HL-60 (cell line): ENCODE results near the gene RBMS2.

ENCODE experiments used
- DNase-seq, 2 experiments: peaks; one replicate each; pipeline ENCODE4 v3.0.0-alpha.2; 2010 to 2020; ENCODE audit warnings: low read depth in 1 of 2, low spot score in 1 of 2
- H3K27ac ChIP-seq: fragments of 250-450 bp; sonication (Bioruptor Pico); replicated peaks from 2 replicates; pipeline ENCODE4 v1.5.1; 2020; ENCODE audit warnings: mild to moderate bottlenecking, moderate library complexity
- H3K27me3 ChIP-seq: fragments of 250-450 bp; sonication (Bioruptor Pico); 2 replicates; pipeline ENCODE4 v1.5.1; 2021; ENCODE audit warnings: mild to moderate bottlenecking, moderate library complexity; ENCODE audit not compliant: insufficient read depth, poor library complexity, severe bottlenecking
- H3K4me3 ChIP-seq: replicated peaks from 2 replicates; pipeline ENCODE4 v1.5.1; 2011; ENCODE audit warnings: mild to moderate bottlenecking, control low read depth, low read length; ENCODE audit not compliant: insufficient read depth
- CTCF ChIP-seq: IDR thresholded peaks from one replicate; pipeline ENCODE4 v1.5.1; 2011; ENCODE audit warnings: low read length, control low read depth, inconsistent platforms; ENCODE audit not compliant: insufficient read depth
- GABPA ChIP-seq: IDR thresholded peaks from 2 replicates; pipeline ENCODE4 v1.6.1; 2012; ENCODE audit warnings: low read depth
- POLR2AphosphoS5 ChIP-seq: IDR thresholded peaks from 2 replicates; pipeline ENCODE4 v1.6.1; 2012; ENCODE audit warnings: low read depth
- SPI1 ChIP-seq: IDR thresholded peaks from 2 replicates; pipeline ENCODE4 v1.6.1; 2012; ENCODE audit warnings: low read depth, mild to moderate bottlenecking, borderline replicate concordance
- TF ChIP-seq, protein P1 (sequence below): IDR thresholded peaks from 2 replicates; pipeline ENCODE4 v1.6.1; 2012; ENCODE audit warnings: low read depth; ENCODE audit not compliant: insufficient replicate concordance

Gene RBMS2

GRCh38 chr12:56637621-56638020 lies 116.0 kb downstream of the RBMS2 start:
- no peak for TF ChIP-seq CTCF
- TF ChIP-seq GABPA: no peak
- TF ChIP-seq POLR2AphosphoS5: no peak
- H3K27ac ChIP-seq: peak overlapping the region; percentile 74

GRCh38 chr12:56641219-56641618 lies 119.6 kb downstream of the RBMS2 start:
- no peak overlapping the region for H3K4me3 ChIP-seq
- DNase-seq: no peak
- TF ChIP-seq SPI1 (no peak), GABPA (no peak), CTCF (no peak), POLR2AphosphoS5 (no peak)
- TF ChIP-seq, protein P1, sequence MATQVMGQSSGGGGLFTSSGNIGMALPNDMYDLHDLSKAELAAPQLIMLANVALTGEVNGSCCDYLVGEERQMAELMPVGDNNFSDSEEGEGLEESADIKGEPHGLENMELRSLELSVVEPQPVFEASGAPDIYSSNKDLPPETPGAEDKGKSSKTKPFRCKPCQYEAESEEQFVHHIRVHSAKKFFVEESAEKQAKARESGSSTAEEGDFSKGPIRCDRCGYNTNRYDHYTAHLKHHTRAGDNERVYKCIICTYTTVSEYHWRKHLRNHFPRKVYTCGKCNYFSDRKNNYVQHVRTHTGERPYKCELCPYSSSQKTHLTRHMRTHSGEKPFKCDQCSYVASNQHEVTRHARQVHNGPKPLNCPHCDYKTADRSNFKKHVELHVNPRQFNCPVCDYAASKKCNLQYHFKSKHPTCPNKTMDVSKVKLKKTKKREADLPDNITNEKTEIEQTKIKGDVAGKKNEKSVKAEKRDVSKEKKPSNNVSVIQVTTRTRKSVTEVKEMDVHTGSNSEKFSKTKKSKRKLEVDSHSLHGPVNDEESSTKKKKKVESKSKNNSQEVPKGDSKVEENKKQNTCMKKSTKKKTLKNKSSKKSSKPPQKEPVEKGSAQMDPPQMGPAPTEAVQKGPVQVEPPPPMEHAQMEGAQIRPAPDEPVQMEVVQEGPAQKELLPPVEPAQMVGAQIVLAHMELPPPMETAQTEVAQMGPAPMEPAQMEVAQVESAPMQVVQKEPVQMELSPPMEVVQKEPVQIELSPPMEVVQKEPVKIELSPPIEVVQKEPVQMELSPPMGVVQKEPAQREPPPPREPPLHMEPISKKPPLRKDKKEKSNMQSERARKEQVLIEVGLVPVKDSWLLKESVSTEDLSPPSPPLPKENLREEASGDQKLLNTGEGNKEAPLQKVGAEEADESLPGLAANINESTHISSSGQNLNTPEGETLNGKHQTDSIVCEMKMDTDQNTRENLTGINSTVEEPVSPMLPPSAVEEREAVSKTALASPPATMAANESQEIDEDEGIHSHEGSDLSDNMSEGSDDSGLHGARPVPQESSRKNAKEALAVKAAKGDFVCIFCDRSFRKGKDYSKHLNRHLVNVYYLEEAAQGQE: no peak
- H3K27me3 ChIP-seq: no peaks in the 10 kb centered on the region
- H3K27ac ChIP-seq: no peak overlapping the region

More at GRCh38 chr12:56637621-56638020, 116.0 kb downstream of the RBMS2 start:
- H3K4me3 ChIP-seq: no peak overlapping the region
- no peak for DNase-seq
- no peaks in the 10 kb centered on the region for H3K27me3 ChIP-seq

DNA sequence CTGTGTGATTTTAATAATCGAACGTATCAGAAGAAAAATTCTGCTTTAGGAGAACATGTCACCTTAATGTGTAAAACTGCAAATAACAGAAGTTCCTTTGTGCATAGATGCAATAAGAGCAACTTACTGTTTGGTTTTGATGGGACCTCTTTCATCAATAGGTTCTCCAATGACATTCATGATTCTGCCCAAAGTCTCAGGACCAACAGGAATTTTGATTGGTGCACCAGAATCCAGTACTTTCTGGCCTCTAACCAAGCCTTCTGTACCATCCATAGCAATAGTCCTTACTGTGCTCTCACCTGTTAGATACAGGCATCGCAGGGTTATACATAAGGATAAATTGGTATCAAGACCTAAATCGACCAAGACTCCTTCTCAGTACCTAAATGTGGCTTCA lies 123.0 kb downstream of the RBMS2 start:
- H3K4me3 ChIP-seq: peak overlapping the region; percentile 67
- no peak for DNase-seq
- peak overlapping the region; percentile 96 for H3K27ac ChIP-seq
- no peaks in the 10 kb centered on the region for H3K27me3 ChIP-seq
- TF ChIP-seq CTCF: no peak
- no peak for TF ChIP-seq GABPA
- no peak for TF ChIP-seq POLR2AphosphoS5
- TF ChIP-seq, protein P1: no peak
- TF ChIP-seq SPI1: no peak

GRCh38 chr12:56645201-56645716 lies 123.6 kb downstream of the RBMS2 start:
- Histone ChIP-seq H3K27ac (peak overlapping the region; percentile 96), H3K27me3 (no peaks in the 10 kb centered on the region), H3K4me3 (peak overlapping the region; percentile 67)
- no peak for DNase-seq
- TF ChIP-seq GABPA: no peak
- no peak for TF ChIP-seq SPI1
- no peak for TF ChIP-seq POLR2AphosphoS5
- TF ChIP-seq, protein P1: no peak
